ENCODE results near the gene BMP7.

DNA sequence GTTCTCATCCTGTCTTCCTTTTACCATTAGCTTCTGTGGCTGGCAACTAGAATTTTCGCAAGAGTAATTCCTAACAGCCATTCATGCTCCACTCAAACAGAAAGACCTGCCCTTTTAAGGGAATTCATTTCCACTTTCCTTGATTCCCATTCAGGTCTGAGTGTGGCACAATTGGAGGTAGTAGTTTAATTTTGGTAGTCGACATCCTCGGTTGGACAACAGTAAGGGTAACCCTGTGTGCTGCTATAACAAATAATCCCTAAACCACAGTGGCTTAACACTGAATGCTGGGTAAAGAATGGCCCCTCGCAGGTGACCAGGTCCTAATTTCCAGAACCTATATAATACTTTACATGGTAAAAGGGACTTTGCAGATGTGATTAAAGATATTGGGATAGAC lies 142.9 kb downstream of the BMP7 start:
- TF ChIP-seq CREB1 (IDR thresholded peaks at IDR 0.05) (no peak), CREB1 (CRISPR knock-in tag; IDR thresholded peaks at IDR 0.05) (no peak), RCOR1 (IDR thresholded peaks at IDR 0.05; ENCODE audit: borderline replicate concordance in 1 of 2, low read depth in 2 of 2, low read length in 2 of 2) (no peak), EP300 (IDR thresholded peaks at IDR 0.05; ENCODE audit: low read length) (no peak), NFYB (IDR thresholded peaks at IDR 0.05; ENCODE audit: extremely low read depth, insufficient read length) (no peak), TEAD2 (tag; IDR thresholded peaks at IDR 0.05) (no peak), CREM (IDR thresholded peaks at IDR 0.05; ENCODE audit: low read depth) (no peak), PHF20 (IDR thresholded peaks at IDR 0.05; ENCODE audit: partially characterized antibody) (no peak), TCF7L2 (IDR thresholded peaks at IDR 0.05; ENCODE audit: low read depth, low read length) (no peak), FOXA1 (IDR thresholded peaks at IDR 0.05; ENCODE audit: borderline replicate concordance) (no peak)
- TF ChIP-seq, protein P1, sequence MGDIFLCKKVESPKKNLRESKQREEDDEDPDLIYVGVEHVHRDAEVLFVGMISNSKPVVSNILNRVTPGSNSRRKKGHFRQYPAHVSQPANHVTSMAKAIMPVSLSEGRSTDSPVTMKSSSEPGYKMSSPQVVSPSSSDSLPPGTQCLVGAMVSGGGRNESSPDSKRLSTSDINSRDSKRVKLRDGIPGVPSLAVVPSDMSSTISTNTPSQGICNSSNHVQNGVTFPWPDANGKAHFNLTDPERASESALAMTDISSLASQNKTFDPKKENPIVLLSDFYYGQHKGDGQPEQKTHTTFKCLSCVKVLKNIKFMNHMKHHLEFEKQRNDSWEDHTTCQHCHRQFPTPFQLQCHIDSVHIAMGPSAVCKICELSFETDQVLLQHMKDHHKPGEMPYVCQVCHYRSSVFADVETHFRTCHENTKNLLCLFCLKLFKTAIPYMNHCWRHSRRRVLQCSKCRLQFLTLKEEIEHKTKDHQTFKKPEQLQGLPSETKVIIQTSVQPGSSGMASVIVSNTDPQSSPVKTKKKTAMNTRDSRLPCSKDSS (IDR thresholded peaks at IDR 0.05; ENCODE audit: low read depth, partially characterized antibody) = no peak
- TF ChIP-seq, protein P2, sequence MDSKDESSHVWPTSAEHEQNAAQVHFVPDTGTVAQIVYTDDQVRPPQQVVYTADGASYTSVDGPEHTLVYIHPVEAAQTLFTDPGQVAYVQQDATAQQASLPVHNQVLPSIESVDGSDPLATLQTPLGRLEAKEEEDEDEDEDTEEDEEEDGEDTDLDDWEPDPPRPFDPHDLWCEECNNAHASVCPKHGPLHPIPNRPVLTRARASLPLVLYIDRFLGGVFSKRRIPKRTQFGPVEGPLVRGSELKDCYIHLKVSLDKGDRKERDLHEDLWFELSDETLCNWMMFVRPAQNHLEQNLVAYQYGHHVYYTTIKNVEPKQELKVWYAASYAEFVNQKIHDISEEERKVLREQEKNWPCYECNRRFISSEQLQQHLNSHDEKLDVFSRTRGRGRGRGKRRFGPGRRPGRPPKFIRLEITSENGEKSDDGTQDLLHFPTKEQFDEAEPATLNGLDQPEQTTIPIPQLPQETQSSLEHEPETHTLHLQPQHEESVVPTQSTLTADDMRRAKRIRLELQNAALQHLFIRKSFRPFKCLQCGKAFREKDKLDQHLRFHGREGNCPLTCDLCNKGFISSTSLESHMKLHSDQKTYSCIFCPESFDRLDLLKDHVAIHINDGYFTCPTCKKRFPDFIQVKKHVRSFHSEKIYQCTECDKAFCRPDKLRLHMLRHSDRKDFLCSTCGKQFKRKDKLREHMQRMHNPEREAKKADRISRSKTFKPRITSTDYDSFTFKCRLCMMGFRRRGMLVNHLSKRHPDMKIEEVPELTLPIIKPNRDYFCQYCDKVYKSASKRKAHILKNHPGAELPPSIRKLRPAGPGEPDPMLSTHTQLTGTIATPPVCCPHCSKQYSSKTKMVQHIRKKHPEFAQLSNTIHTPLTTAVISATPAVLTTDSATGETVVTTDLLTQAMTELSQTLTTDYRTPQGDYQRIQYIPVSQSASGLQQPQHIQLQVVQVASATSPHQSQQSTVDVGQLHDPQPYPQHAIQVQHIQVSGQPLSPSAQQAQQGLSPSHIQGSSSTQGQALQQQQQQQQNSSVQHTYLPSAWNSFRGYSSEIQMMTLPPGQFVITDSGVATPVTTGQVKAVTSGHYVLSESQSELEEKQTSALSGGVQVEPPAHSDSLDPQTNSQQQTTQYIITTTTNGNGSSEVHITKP (IDR thresholded peaks at IDR 0.05; ENCODE audit: partially characterized antibody) = no peak
- TF ChIP-seq, protein P3, sequence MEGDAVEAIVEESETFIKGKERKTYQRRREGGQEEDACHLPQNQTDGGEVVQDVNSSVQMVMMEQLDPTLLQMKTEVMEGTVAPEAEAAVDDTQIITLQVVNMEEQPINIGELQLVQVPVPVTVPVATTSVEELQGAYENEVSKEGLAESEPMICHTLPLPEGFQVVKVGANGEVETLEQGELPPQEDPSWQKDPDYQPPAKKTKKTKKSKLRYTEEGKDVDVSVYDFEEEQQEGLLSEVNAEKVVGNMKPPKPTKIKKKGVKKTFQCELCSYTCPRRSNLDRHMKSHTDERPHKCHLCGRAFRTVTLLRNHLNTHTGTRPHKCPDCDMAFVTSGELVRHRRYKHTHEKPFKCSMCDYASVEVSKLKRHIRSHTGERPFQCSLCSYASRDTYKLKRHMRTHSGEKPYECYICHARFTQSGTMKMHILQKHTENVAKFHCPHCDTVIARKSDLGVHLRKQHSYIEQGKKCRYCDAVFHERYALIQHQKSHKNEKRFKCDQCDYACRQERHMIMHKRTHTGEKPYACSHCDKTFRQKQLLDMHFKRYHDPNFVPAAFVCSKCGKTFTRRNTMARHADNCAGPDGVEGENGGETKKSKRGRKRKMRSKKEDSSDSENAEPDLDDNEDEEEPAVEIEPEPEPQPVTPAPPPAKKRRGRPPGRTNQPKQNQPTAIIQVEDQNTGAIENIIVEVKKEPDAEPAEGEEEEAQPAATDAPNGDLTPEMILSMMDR (IDR thresholded peaks at IDR 0.05 in 2 of 3, conservative IDR thresholded peaks at IDR 0.05 in 1 of 3; ENCODE audit: insufficient read depth in 2 of 3, low read depth in 1 of 3, low read length in 3 of 3) = no peak
- TF ChIP-seq, protein P4, sequence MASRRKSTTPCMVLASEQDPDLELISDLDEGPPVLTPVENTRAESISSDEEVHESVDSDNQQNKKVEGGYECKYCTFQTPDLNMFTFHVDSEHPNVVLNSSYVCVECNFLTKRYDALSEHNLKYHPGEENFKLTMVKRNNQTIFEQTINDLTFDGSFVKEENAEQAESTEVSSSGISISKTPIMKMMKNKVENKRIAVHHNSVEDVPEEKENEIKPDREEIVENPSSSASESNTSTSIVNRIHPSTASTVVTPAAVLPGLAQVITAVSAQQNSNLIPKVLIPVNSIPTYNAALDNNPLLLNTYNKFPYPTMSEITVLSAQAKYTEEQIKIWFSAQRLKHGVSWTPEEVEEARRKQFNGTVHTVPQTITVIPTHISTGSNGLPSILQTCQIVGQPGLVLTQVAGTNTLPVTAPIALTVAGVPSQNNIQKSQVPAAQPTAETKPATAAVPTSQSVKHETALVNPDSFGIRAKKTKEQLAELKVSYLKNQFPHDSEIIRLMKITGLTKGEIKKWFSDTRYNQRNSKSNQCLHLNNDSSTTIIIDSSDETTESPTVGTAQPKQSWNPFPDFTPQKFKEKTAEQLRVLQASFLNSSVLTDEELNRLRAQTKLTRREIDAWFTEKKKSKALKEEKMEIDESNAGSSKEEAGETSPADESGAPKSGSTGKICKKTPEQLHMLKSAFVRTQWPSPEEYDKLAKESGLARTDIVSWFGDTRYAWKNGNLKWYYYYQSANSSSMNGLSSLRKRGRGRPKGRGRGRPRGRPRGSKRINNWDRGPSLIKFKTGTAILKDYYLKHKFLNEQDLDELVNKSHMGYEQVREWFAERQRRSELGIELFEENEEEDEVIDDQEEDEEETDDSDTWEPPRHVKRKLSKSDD (conservative IDR thresholded peaks at IDR 0.05; ENCODE audit: low read length) = no peak

Data from K562 (cell line).